AG04450 (cell line): ENCODE measurements around the gene PTPRR. TPM values are rescaled to one million over a fixed set of nuclear protein-coding genes. Genes with fewer than 3 reads are reported as not detected.

Experiments
- CTCF ChIA-PET: fragments of 300-600, 350-600 bp; formaldehyde crosslinking; extraction: SDS; loops from one replicate; lab custom pipeline; 2022; ENCODE audit warnings: antibody characterized with exemption, inconsistent platforms; lab: Charles Lee
- POLR2A ChIA-PET: fragments of 350-600 bp; formaldehyde crosslinking; extraction: SDS; loops from one replicate; lab custom pipeline; 2021; ENCODE audit warnings: antibody characterized with exemption, inconsistent platforms; lab: Yijun Ruan, JAX
- DNase-seq: peaks from one replicate; pipeline ENCODE4 v3.0.0-alpha.2; 2011; ENCODE audit warnings: low read depth, low spot score
- H3K27ac ChIP-seq: one replicate; pipeline ENCODE4 v1.5.1; 2012; ENCODE audit warnings: low read depth, low read length, control low read depth
- H3K27me3 ChIP-seq: one replicate; pipeline ENCODE4 v1.6.0; 2012; ENCODE audit warnings: low read length; ENCODE audit not compliant: control insufficient read depth, insufficient read depth
- H3K4me3 ChIP-seq: 2 replicates; pipeline ENCODE4 v1.5.1; 2011; ENCODE audit warnings: mild to moderate bottlenecking, low read depth, low read length, control low read depth
- H3K9me3 ChIP-seq: 2 replicates; pipeline ENCODE4 v1.5.1; 2012; ENCODE audit warnings: low read length; ENCODE audit not compliant: control insufficient read depth, insufficient read depth
- polyA plus RNA-seq: library from polyadenylated mRNA; depleted of rRNA; stranded (reverse); fragments of >200 nt; gene quantifications from 2 replicates; pipeline ENCODE4 v1.2.3, GENCODE V29; 2011
- TF ChIP-seq, protein P1 (sequence below): IDR thresholded peaks from 2 replicates; pipeline ENCODE4 v1.5.1; 2011; ENCODE audit warnings: low read depth, low read length, control low read depth, inconsistent platforms

The PTPRR gene
- polyA plus RNA-seq, 1 experiment, result 0.07 TPM

GRCh38 chr12:70895956-70896355 is 24.6 kb downstream of the PTPRR start:
- no peak overlapping the region for H3K4me3 ChIP-seq
- DNase-seq, result no peak
- CTCF ChIA-PET, result no interaction called here
- H3K27me3 ChIP-seq, result no peaks in the 10 kb centered on the region
- H3K9me3 ChIP-seq, result no peaks in the 10 kb centered on the region
- TF ChIP-seq, protein P1, sequence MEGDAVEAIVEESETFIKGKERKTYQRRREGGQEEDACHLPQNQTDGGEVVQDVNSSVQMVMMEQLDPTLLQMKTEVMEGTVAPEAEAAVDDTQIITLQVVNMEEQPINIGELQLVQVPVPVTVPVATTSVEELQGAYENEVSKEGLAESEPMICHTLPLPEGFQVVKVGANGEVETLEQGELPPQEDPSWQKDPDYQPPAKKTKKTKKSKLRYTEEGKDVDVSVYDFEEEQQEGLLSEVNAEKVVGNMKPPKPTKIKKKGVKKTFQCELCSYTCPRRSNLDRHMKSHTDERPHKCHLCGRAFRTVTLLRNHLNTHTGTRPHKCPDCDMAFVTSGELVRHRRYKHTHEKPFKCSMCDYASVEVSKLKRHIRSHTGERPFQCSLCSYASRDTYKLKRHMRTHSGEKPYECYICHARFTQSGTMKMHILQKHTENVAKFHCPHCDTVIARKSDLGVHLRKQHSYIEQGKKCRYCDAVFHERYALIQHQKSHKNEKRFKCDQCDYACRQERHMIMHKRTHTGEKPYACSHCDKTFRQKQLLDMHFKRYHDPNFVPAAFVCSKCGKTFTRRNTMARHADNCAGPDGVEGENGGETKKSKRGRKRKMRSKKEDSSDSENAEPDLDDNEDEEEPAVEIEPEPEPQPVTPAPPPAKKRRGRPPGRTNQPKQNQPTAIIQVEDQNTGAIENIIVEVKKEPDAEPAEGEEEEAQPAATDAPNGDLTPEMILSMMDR, result no peak
- H3K27ac ChIP-seq, result no peak overlapping the region
- POLR2A ChIA-PET, result no interaction called here

DNA sequence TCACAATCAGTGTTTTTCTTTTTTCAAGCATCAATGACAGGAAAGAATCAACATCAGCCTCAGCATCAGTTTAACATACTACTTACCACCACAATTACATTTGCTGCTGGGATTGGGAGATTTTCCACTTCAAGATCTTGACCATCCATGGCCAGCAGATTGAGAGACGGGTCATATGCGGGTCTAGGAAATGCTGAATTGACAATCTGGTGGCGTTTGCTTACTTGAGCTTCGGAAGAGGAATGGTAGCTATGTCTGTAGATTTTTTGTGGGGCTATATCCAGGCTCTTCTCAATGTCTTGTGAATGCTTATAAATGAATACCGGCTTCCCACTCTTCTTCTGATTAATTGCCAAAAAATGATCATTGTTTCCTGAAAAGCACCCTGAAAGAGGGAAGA is 27.9 kb downstream of the PTPRR start:
- Histone ChIP-seq H3K4me3 (no peak overlapping the region), H3K27me3 (no peaks in the 10 kb centered on the region), H3K9me3 (no peaks in the 10 kb centered on the region), H3K27ac (no peak overlapping the region)
- DNase-seq, result no peak
- CTCF ChIA-PET, result no interaction called here
- TF ChIP-seq, protein P1, result no peak
- POLR2A ChIA-PET, result no interaction called here

DNA sequence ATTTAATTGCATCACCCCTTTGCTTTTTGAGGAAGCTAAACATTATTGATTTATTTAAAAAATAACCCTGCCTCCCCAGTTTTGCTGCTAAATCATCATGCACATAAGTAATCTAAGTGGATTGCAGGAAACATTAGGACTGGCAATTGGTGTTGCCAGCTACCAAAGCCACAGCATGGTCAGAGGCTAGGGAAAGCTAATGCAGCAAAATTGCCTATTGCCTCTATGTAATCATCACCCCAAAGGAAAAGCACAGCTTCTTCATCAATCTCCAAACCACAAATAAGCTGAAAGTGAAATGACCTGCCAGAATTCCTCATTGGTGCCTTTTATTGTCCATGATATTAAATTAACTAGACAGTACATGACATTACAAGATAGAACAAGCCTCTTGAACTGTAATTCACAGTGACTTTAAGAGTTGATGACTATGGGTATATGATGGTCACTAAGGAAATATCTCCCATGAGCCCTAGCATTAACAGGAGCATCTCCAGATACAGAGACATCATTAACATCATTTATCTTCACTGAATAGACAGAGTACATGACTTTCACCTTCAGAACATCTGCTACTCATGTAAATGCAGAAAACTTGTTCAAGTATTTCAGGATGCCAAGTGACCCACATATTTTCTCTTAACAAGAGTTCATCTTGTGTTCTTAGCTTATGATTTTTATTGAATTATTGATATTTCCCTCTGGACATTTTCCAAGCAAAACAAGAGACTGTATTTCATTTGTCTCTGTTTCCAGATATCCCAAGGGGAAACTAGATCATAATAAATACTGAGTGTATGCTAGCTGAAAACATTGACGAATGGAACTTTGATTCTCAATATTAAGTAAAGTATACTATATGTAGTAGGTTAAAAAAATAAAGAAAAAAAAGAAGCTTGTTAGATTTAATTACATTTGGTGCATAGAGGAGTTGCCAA is 29.4 kb downstream of the PTPRR start:
- Histone ChIP-seq H3K27me3 (no peaks in the 10 kb centered on the region), H3K27ac (no peak overlapping the region), H3K4me3 (no peak overlapping the region), H3K9me3 (no peaks in the 10 kb centered on the region)
- ChIA-PET CTCF (no interaction called here), POLR2A (no interaction called here)
- TF ChIP-seq, protein P1, result no peak
- DNase-seq, result no peak

DNA sequence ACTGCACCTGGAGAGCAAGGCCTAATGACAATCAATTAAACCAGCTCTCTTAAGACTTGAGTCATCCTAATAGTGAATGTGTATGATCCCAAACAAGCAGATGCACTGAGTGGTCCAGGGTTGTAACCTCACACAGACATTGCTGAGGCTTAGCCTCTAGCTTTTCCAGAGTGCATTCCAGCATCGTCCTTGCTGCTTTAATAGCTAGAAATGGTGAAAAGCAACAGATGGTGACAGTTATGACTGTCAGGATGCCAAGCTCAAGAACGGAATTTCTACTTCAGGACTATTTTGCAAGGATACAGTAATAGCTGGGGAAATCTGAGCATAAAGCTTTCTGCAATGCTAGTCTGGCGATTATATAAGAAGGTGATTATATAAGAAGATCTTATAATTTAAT is 34.6 kb downstream of the PTPRR start:
- Histone ChIP-seq H3K9me3 (no peaks in the 10 kb centered on the region), H3K27ac (no peak overlapping the region), H3K27me3 (no peaks in the 10 kb centered on the region), H3K4me3 (no peak overlapping the region)
- CTCF ChIA-PET, result no interaction called here
- no peak for DNase-seq
- TF ChIP-seq, protein P1, result no peak
- POLR2A ChIA-PET, result no interaction called here

- ChIA-PET POLR2A (no interaction called here), CTCF (no interaction called here)
These were observed 36.7 kb downstream of the PTPRR start for GRCh38 chr12:70883855-70884254.

More at GRCh38 chr12:70883855-70884254, 36.7 kb downstream of the PTPRR start:
- no peak overlapping the region for H3K4me3 ChIP-seq
- H3K27ac ChIP-seq, result no peak overlapping the region
- no peaks in the 10 kb centered on the region for H3K27me3 ChIP-seq
- no peaks in the 10 kb centered on the region for H3K9me3 ChIP-seq
- TF ChIP-seq, protein P1, result no peak
- DNase-seq, result no peak
